Psoas muscle (tissue), 8 donors: ENCODE data around the gene GRK2. TPM values are rescaled to one million over a fixed set of nuclear protein-coding genes. Genes with fewer than 3 reads are reported as not detected.

Source experiments
- ATAC-seq, 4 donors: fragments of 200-7000 bp; cut with Tn5 transposase; one replicate each; pipeline ENCODE4 v1.9.1; 2020; ENCODE audit warnings: moderate library complexity in 3 of 4, mild to moderate bottlenecking in 2 of 4
- DNase-seq, 2 donors: peaks; one replicate each; pipeline ENCODE4 v3.0.0-alpha.2; 2020
- H3K27ac ChIP-seq: fragments of 200-600 bp; one replicate; pipeline ENCODE4 v1.8.0; 2022
- H3K27me3 ChIP-seq, 3 donors: fragments of 200-600 bp in 1 of 3; one replicate each; pipeline versions ENCODE4 v1.6.1 to v1.8.0; 2013 to 2022; ENCODE audit warnings: low read length in 2 of 3, mild to moderate bottlenecking in 2 of 3, moderate library complexity in 1 of 3; ENCODE audit not compliant: insufficient read depth in 3 of 3
- H3K36me3 ChIP-seq, 2 donors: fragments of 200-600 bp in 1 of 2; one replicate each; pipeline versions ENCODE4 v1.6.1 to v1.8.0; 2013 to 2022; ENCODE audit warnings: low read depth in 1 of 2, mild to moderate bottlenecking in 1 of 2, moderate library complexity in 1 of 2; ENCODE audit not compliant: insufficient read depth in 1 of 2
- H3K4me1 ChIP-seq: fragments of 200-600 bp; one replicate; pipeline ENCODE4 v1.8.0; 2022
- H3K4me3 ChIP-seq: fragments of 200-600 bp; one replicate; pipeline ENCODE4 v1.8.0; 2022; ENCODE audit warnings: mild to moderate bottlenecking
- H3K9me3 ChIP-seq: fragments of 200-600 bp; one replicate; pipeline ENCODE4 v1.8.0; 2022
- CTCF ChIP-seq: fragments of 200-600 bp; IDR thresholded peaks from one replicate; pipeline ENCODE4 v1.8.0; 2022; ENCODE audit warnings: antibody characterized with exemption
- WGBS, 3 donors: extraction: QIAGEN DNeasy Blood & Tissue Kit; methylation state at CpG; one replicate each; pipeline versions ENCODE4 v1.1.6 to v1.1.7; 2013; 5-methylcytosine and 5-hydroxymethylcytosine counted together
- intact Hi-C, 2 donors: fragments of 100-400 bp; cut with DNase I; formaldehyde crosslinking; loops; one replicate each; pipeline versions ENCODE4 v1.11.0 to v1.14.2; 2022
- polyA plus RNA-seq, 3 donors: library from polyadenylated mRNA; stranded (reverse); fragments of 200-250 nt; gene quantifications; one replicate each; pipeline ENCODE4 v1.2.3, GENCODE V29; 2013
- total RNA-seq, 4 donors: library from RNA; stranded (reverse); fragmentation: NEBNext Ultra II Directional in 2 of 4; extraction: Animal tissue kit (Norgen Biotek cat#: 25700) in 2 of 4; gene quantifications; one replicate each; pipeline versions ENCODE4 v1.2.1 to v1.2.4, GENCODE V29; 2021 to 2023
- donor health status: healthy with polysubstance abuse.
- donor health status: DM: no; HTN: no; CAD: no; lungs with moderate emphysema.
- donor health status: Bipolar disorder and iron deficiency.
- donor health status: healthy.
- donor health status: DM: yes; HTN: yes; CAD: no.
- donor health status: DM: no; HTN: no; CAD: no.
- donor health status: DM: no; HTN: no; CAD: no.
- donor health status: DM: yes; HTN: yes; CAD: no.

GRK2 gene
- total and polyA plus RNA-seq, 7 donors: 37.3 to 56.8 (median 46.2) TPM

- ATAC-seq (no peak), DNase-seq (no peak)
- intact Hi-C loops: no loop called here
- H3K9me3 ChIP-seq: no peaks in the 10 kb centered on the region
- no peaks in the 10 kb centered on the region for H3K27me3 ChIP-seq
- WGBS, 3 donors: 89 to 92% (median 91%) methylated on average over 19 of the region's 19 CpGs
- H3K4me1 ChIP-seq: peaks cover 19% of the 10 kb centered on the region
- H3K36me3 ChIP-seq: peaks cover 0 to 45% of the 10 kb centered on the region in 2 donors
- H3K27ac ChIP-seq: no peak overlapping the region
- no peak overlapping the region for H3K4me3 ChIP-seq
- no peak for TF ChIP-seq CTCF
These were observed 40.7 kb downstream of the GRK2 start for GRCh38 chr11:67306769-67307544.

- no peak for DNase-seq
These were observed 41.3 kb downstream of the GRK2 start for GRCh38 chr11:67307545-67308001.

GRCh38 chr11:67308031-67308866 lies 42.0 kb downstream of the GRK2 start:
- Histone ChIP-seq H3K27me3 (no peaks in the 10 kb centered on the region), H3K36me3 (peaks cover 0 to 45% of the 10 kb centered on the region in 2 donors), H3K4me1 (peaks cover 9% of the 10 kb centered on the region), H3K4me3 (no peak overlapping the region), H3K9me3 (no peaks in the 10 kb centered on the region), H3K27ac (no peak overlapping the region)
- 90 to 95% (median 94%) methylated on average over 19 to 20 of the region's 20 CpGs for WGBS, 3 donors
- no peak for DNase-seq
- TF ChIP-seq CTCF: no peak
- no peak for ATAC-seq
- intact Hi-C loops: no loop called here

More at GRCh38 chr11:67307545-67308001, 41.3 kb downstream of the GRK2 start:
- H3K27ac ChIP-seq: no peak overlapping the region
- H3K36me3 ChIP-seq: peaks cover 0 to 45% of the 10 kb centered on the region in 2 donors
- H3K27me3 ChIP-seq: no peaks in the 10 kb centered on the region
- peaks cover 13% of the 10 kb centered on the region for H3K4me1 ChIP-seq
- H3K9me3 ChIP-seq: no peaks in the 10 kb centered on the region
- no peak for ATAC-seq
- no peak for TF ChIP-seq CTCF
- WGBS, 3 donors: 85 to 95% (median 87%) methylated on average over 11 to 12 of the region's 12 CpGs
- no peak overlapping the region for H3K4me3 ChIP-seq
- intact Hi-C loops: no loop called here

- H3K4me1 ChIP-seq: peaks cover 6% of the 10 kb centered on the region
- no peak overlapping the region for H3K4me3 ChIP-seq
- H3K27ac ChIP-seq: no peak overlapping the region
- ATAC-seq (no peak), DNase-seq (no peak)
- no peaks in the 10 kb centered on the region for H3K9me3 ChIP-seq
- 94 to 96% (median 95%) methylated on average over 10 to 11 of the region's 11 CpGs for WGBS, 3 donors
- H3K27me3 ChIP-seq: no peaks in the 10 kb centered on the region
- peaks cover 0 to 45% of the 10 kb centered on the region in 2 donors for H3K36me3 ChIP-seq
- TF ChIP-seq CTCF: no peak
- intact Hi-C loops: no loop called here
These were observed 42.9 kb downstream of the GRK2 start for GRCh38 chr11:67309166-67309565.
